NCI-H2029 treated with DMSO at 0.1 percent for 48 hours (cell line): Measurements from ENCODE around the gene LHFPL6.

Experiments used
- DNase-seq: peaks from one replicate; lab custom pipeline; 2025; lab: John Stamatoyannopoulos, UW

LHFPL6 gene

GRCh38 chr13:39590466-39591036, 12.4 kb downstream of the LHFPL6 start:
- DNase-seq = no peak

GRCh38 chr13:39588384-39588783, 14.6 kb downstream of the LHFPL6 start:
- DNase-seq = no peak

GRCh38 chr13:39587939-39588338, 15.1 kb downstream of the LHFPL6 start:
- no peak for DNase-seq

GRCh38 chr13:39586958-39587605, 15.9 kb downstream of the LHFPL6 start:
- DNase-seq = no peak

- no peak for DNase-seq
These were observed 16.8 kb downstream of the LHFPL6 start for GRCh38 chr13:39586151-39586550.

GRCh38 chr13:39585219-39585618, 17.8 kb downstream of the LHFPL6 start:
- DNase-seq = no peak

- no peak for DNase-seq
These were observed 22.0 kb downstream of the LHFPL6 start for GRCh38 chr13:39580881-39581575.

GRCh38 chr13:39578821-39579291, 24.1 kb downstream of the LHFPL6 start:
- DNase-seq = no peak

- no peak for DNase-seq
These were observed 25.0 kb downstream of the LHFPL6 start for GRCh38 chr13:39577838-39578491.

- DNase-seq = no peak
These were observed 25.8 kb downstream of the LHFPL6 start for GRCh38 chr13:39577203-39577602.

- DNase-seq = no peak
These were observed 27.3 kb downstream of the LHFPL6 start for GRCh38 chr13:39575641-39576238.

- no peak for DNase-seq
These were observed 31.4 kb downstream of the LHFPL6 start for GRCh38 chr13:39571502-39572092.

- DNase-seq = no peak
These were observed 35.4 kb downstream of the LHFPL6 start for GRCh38 chr13:39567569-39567968.

- no peak for DNase-seq
These were observed 36.6 kb downstream of the LHFPL6 start for GRCh38 chr13:39566216-39566869.

GRCh38 chr13:39565036-39565949, 37.7 kb downstream of the LHFPL6 start:
- DNase-seq = no peak

GRCh38 chr13:39563470-39563735, 39.6 kb downstream of the LHFPL6 start:
- DNase-seq = no peak

- no peak for DNase-seq
These were observed 41.0 kb downstream of the LHFPL6 start for GRCh38 chr13:39561971-39562370.

- no peak for DNase-seq
These were observed 43.1 kb downstream of the LHFPL6 start for GRCh38 chr13:39559847-39560246.

GRCh38 chr13:39557285-39557955, 45.6 kb downstream of the LHFPL6 start:
- no peak for DNase-seq

- DNase-seq = no peak
These were observed 46.1 kb downstream of the LHFPL6 start for GRCh38 chr13:39556866-39557265.
